HG02938 (cell line): Measurements from ENCODE around the gene ECT2.
"Not testable (repeated sequence)": the region's sequence is repeated elsewhere in the genome, so short reads cannot be mapped to it uniquely, and the experiment has no call there.

Source experiments
- ATAC-seq: cut with Tn5 transposase; IDR thresholded peaks from one replicate; pipeline ENCODE4 v1.9.1; 2021; ENCODE audit warnings: mild to moderate bottlenecking, moderate library complexity; ENCODE audit not compliant: unreplicated experiment

The ECT2 gene

GRCh38 chr3:172804323-172804722 lies 53.8 kb downstream of the ECT2 start:
- no peak for ATAC-seq

GRCh38 chr3:172808969-172809546 lies 58.5 kb downstream of the ECT2 start:
- ATAC-seq = peak; percentile 55

GRCh38 chr3:172811099-172811498 lies 60.6 kb downstream of the ECT2 start:
- no peak for ATAC-seq

- no peak for ATAC-seq
These were observed 62.9 kb downstream of the ECT2 start for GRCh38 chr3:172813462-172813861.

GRCh38 chr3:172814738-172815137 lies 64.2 kb downstream of the ECT2 start:
- no peak for ATAC-seq

GRCh38 chr3:172815857-172816256 lies 65.3 kb downstream of the ECT2 start:
- no peak for ATAC-seq

- no peak for ATAC-seq
These were observed 65.8 kb downstream of the ECT2 start for GRCh38 chr3:172816281-172816680.

- ATAC-seq = no peak
These were observed 66.4 kb downstream of the ECT2 start for GRCh38 chr3:172816968-172817367.

- no peak for ATAC-seq
These were observed 70.0 kb downstream of the ECT2 start for GRCh38 chr3:172820492-172820891.

- no peak for ATAC-seq
These were observed 73.7 kb downstream of the ECT2 start for GRCh38 chr3:172824229-172824628.

- ATAC-seq = not testable (repeated sequence)
These were observed 76.7 kb downstream of the ECT2 start for GRCh38 chr3:172827231-172827630.

- ATAC-seq = no peak
These were observed 82.5 kb downstream of the ECT2 start for GRCh38 chr3:172832983-172833382.

GRCh38 chr3:172836390-172836997 lies 86.0 kb downstream of the ECT2 start:
- ATAC-seq = no peak

- ATAC-seq = no peak
These were observed 89.2 kb downstream of the ECT2 start for GRCh38 chr3:172839679-172840078.

GRCh38 chr3:172840463-172840862 lies 89.9 kb downstream of the ECT2 start:
- ATAC-seq = no peak

GRCh38 chr3:172840913-172841312 lies 90.4 kb downstream of the ECT2 start:
- no peak for ATAC-seq

GRCh38 chr3:172844428-172844827 lies 93.9 kb downstream of the ECT2 start:
- ATAC-seq = no peak

- ATAC-seq = peak; percentile 66
These were observed 95.6 kb downstream of the ECT2 start for GRCh38 chr3:172846103-172846561.

- peak; percentile 11 for ATAC-seq
These were observed 96.2 kb downstream of the ECT2 start for GRCh38 chr3:172846706-172847105.

- no peak for ATAC-seq
These were observed 96.8 kb downstream of the ECT2 start for GRCh38 chr3:172847292-172847691.

- no peak for ATAC-seq
These were observed 98.4 kb downstream of the ECT2 start for GRCh38 chr3:172848910-172849309.

GRCh38 chr3:172853005-172853404 lies 102.5 kb downstream of the ECT2 start:
- no peak for ATAC-seq
